Gastrocnemius medialis (tissue), 4 donors: ENCODE data around the gene RSPH6A. TPM values are rescaled to one million over a fixed set of nuclear protein-coding genes. Genes with fewer than 3 reads are reported as not detected.

Source experiments
- ATAC-seq, 2 donors: fragments of 150-250 bp; one replicate each; pipeline ENCODE4 v1.9.1; 2016
- DNase-seq, 2 donors: peaks; one replicate each; pipeline ENCODE4 v3.0.0-alpha.2; 2019
- H3K27ac ChIP-seq, 4 donors: fragments of 200-600 bp; sonication (generic); 1 replicate in 1 of 4; 2 replicates in 3 of 4; pipeline ENCODE4 v1.5.1; 2016 to 2018; ENCODE audit warnings: mild to moderate bottlenecking in 2 of 4, moderate library complexity in 1 of 4
- H3K27me3 ChIP-seq, 3 donors: fragments of 200-600 bp; sonication (generic) in 2 of 3; 1 replicate in 1 of 3; 2 replicates in 2 of 3; pipeline versions ENCODE4 v1.5.1 to v1.6.0; 2016 to 2019; ENCODE audit warnings: mild to moderate bottlenecking in 1 of 3, moderate library complexity in 1 of 3
- H3K36me3 ChIP-seq, 2 donors: fragments of 200-600 bp; sonication (generic) in 1 of 2; one replicate each; pipeline ENCODE4 v1.5.1; 2017 to 2018
- H3K4me1 ChIP-seq, 2 donors: fragments of 200-600 bp; sonication (generic) in 1 of 2; one replicate each; pipeline ENCODE4 v1.5.1; 2016 to 2017; ENCODE audit warnings: mild to moderate bottlenecking in 2 of 2
- H3K4me3 ChIP-seq, 4 donors: fragments of 200-600 bp; sonication (generic) in 3 of 4; 1 replicate in 1 of 4; 2 replicates in 3 of 4; pipeline ENCODE4 v1.5.1; 2016 to 2019; ENCODE audit warnings: mild to moderate bottlenecking in 2 of 4
- H3K9me3 ChIP-seq, 3 donors: fragments of 200-600 bp; sonication (generic) in 2 of 3; 1 replicate in 1 of 3; 2 replicates in 2 of 3; pipeline ENCODE4 v1.5.1; 2016 to 2019
- CTCF ChIP-seq, 5 experiments: fragments of 450-650 bp in 3 of 5; fragments of 200-600 bp in 2 of 5; sonication (generic) in 2 of 5; IDR thresholded peaks in 4 of 5; conservative IDR thresholded peaks in 1 of 5; 1 replicate in 4 of 5; 2 replicates in 1 of 5; pipeline ENCODE4 v1.5.1; 2016 to 2019; ENCODE audit warnings: antibody characterized with exemption in 5 of 5, mild to moderate bottlenecking in 3 of 5, moderate library complexity in 3 of 5
- POLR2A ChIP-seq, 2 donors: fragments of 450-650 bp; IDR thresholded peaks; one replicate each; pipeline ENCODE4 v1.6.1; 2017; ENCODE audit warnings: antibody characterized with exemption in 2 of 2, mild to moderate bottlenecking in 2 of 2, moderate library complexity in 2 of 2
- in situ Hi-C, 4 donors: fragments of 200-750 bp; cut with MboI; loops; one replicate each; pipeline versions ENCODE4 v1.15.0 to v1.8.0; 2017; ENCODE audit warnings: low sequenced_read_pairs in 4 of 4
- intact Hi-C: fragments of 100-400 bp; cut with DNase I; formaldehyde crosslinking; loops from one replicate; pipeline ENCODE4 v1.15.1; 2023; ENCODE audit warnings: low total_unique reads
- total RNA-seq, 4 donors: library from RNA; depleted of rRNA; stranded (reverse); fragments of >200 nt; gene quantifications; one replicate each; pipeline versions ENCODE4 v1.1.0 to v1.2.3, GENCODE V29; 2016

The RSPH6A gene
- total RNA-seq, 4 donors from 2014 or later: not detected

GRCh38 chr19:45781214-45782161, 33.6 kb downstream of the RSPH6A start:
- DNase-seq (peak; percentile 86 to 95), ATAC-seq (peak; percentile 61 to 71)
- no peaks in the 10 kb centered on the region for H3K27me3 ChIP-seq
- peak overlapping the region; percentile 96 to 100 (median 99) for H3K27ac ChIP-seq
- peaks cover 0 to 28% of the 10 kb centered on the region in 2 donors for H3K36me3 ChIP-seq
- peak overlapping the region; percentile 58 to 75 (median 61) for H3K4me3 ChIP-seq
- in situ Hi-C loops (no loop called here), intact Hi-C loops (loop anchor here (1.0 to 10.0 kb wide), 2 partner anchors 11 to 457 kb away; partner anchors contain the start of gene CKM)
- H3K9me3 ChIP-seq: no peaks in the 10 kb centered on the region
- TF ChIP-seq CTCF (IDR thresholded peaks at IDR 0.05 in 4 of 5, conservative IDR thresholded peaks at IDR 0.05 in 1 of 5): no peak
- TF ChIP-seq POLR2A (IDR thresholded peaks at IDR 0.05): peak; percentile 55 to 69
- H3K4me1 ChIP-seq: peaks cover 45 to 72% of the 10 kb centered on the region in 2 donors

- Histone ChIP-seq H3K4me1 (peaks cover 43 to 64% of the 10 kb centered on the region in 2 donors), H3K4me3 (peak overlapping the region; percentile 58 to 75 (median 61)), H3K27me3 (no peaks in the 10 kb centered on the region), H3K36me3 (peaks cover 0 to 31% of the 10 kb centered on the region in 2 donors), H3K9me3 (no peaks in the 10 kb centered on the region), H3K27ac (peak overlapping the region; percentile 96 to 100 (median 99))
- in situ Hi-C loops: no loop called here
- ATAC-seq: no peak
- TF ChIP-seq POLR2A (IDR thresholded peaks at IDR 0.05) (no peak), CTCF (IDR thresholded peaks at IDR 0.05 in 4 of 5, conservative IDR thresholded peaks at IDR 0.05 in 1 of 5) (no peak)
- intact Hi-C loops: loop anchor here (10.0 kb wide), 1 partner anchor 456 kb away; the partner anchor contains the start of gene CKM
- DNase-seq: no peak
Measured at GRCh38 chr19:45780448-45781213, 34.5 kb downstream of the RSPH6A start.

GRCh38 chr19:45780146-45780447, 35.0 kb downstream of the RSPH6A start:
- in situ Hi-C loops (no loop called here), intact Hi-C loops (loop anchor here (10.0 kb wide), 1 partner anchor 455 kb away; the partner anchor contains the start of gene CKM)
- H3K9me3 ChIP-seq: no peaks in the 10 kb centered on the region
- no peak for ATAC-seq
- H3K27me3 ChIP-seq: no peaks in the 10 kb centered on the region
- DNase-seq: no peak
- H3K27ac ChIP-seq: peak overlapping the region; percentile 96 to 100 (median 99)
- TF ChIP-seq POLR2A (IDR thresholded peaks at IDR 0.05): no peak
- no peak for TF ChIP-seq CTCF (IDR thresholded peaks at IDR 0.05 in 4 of 5, conservative IDR thresholded peaks at IDR 0.05 in 1 of 5)
- peaks cover 0 to 32% of the 10 kb centered on the region in 2 donors for H3K36me3 ChIP-seq
- peak overlapping the region in 2 of 4 donors; percentile 60 to 75 for H3K4me3 ChIP-seq
- peaks cover 38 to 58% of the 10 kb centered on the region in 2 donors for H3K4me1 ChIP-seq

- Histone ChIP-seq H3K27me3 (no peaks in the 10 kb centered on the region), H3K4me3 (peak overlapping the region in 1 of 4 donors; percentile 75), H3K4me1 (peaks cover 32 to 52% of the 10 kb centered on the region in 2 donors), H3K27ac (peak overlapping the region; percentile 96 to 100 (median 99)), H3K9me3 (no peaks in the 10 kb centered on the region), H3K36me3 (peaks cover 0 to 38% of the 10 kb centered on the region in 2 donors)
- ATAC-seq: no peak
- TF ChIP-seq CTCF (IDR thresholded peaks at IDR 0.05 in 4 of 5, conservative IDR thresholded peaks at IDR 0.05 in 1 of 5) (peak in 2 of 5 experiments; percentile 25 to 33), POLR2A (IDR thresholded peaks at IDR 0.05) (no peak)
- intact Hi-C loops (loop anchor here (10.0 kb wide), 1 partner anchor 455 kb away; the partner anchor contains the start of gene CKM), in situ Hi-C loops (no loop called here)
- DNase-seq: peak in 1 of 2 donors; percentile 63
Measured at GRCh38 chr19:45779231-45780145, 35.6 kb downstream of the RSPH6A start.
